GM12864 (cell line): ENCODE results near the gene JPT2.

Experiments
- DNase-seq: peaks from one replicate; pipeline ENCODE4 v3.0.0-alpha.2; 2011; ENCODE audit warnings: low read depth
- H3K4me3 ChIP-seq: 2 replicates; pipeline ENCODE4 v1.5.1; 2011; ENCODE audit warnings: mild to moderate bottlenecking, low read depth, low read length, control low read depth
- CTCF ChIP-seq: IDR thresholded peaks from 2 replicates; pipeline ENCODE4 v1.5.1; 2011; ENCODE audit warnings: low read depth, mild to moderate bottlenecking, moderate library complexity, low read length, control low read depth, inconsistent platforms; ENCODE audit errors: missing control alignments

JPT2 gene

DNA sequence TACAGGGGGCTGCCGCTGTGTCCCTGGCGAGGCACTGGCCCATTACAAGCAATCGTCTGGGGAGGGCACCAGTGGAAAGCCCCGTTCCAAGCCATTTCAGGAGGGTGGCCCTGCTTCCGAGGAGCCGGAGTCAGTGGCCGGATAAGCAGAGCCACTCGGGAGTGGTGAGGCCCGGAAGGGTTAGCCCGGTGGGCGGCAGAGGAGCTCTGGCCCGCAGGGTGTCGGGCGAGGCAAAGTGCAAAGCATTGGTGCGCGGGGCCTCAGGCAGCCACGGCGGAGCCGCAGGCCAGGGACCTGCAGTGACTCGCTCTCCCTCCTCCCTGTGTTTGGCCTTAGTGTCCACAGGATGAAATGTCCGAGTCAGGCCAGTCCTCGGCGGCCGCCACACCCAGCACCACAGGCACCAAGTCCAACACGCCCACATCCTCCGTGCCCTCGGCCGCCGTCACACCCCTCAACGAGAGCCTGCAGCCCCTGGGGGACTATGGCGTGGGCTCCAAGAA lies 68.7 kb downstream of the JPT2 start:
- no peak overlapping the region for H3K4me3 ChIP-seq
- no peak for DNase-seq
- no peak for TF ChIP-seq CTCF

- TF ChIP-seq CTCF, result no peak
- DNase-seq, result no peak
- no peak overlapping the region for H3K4me3 ChIP-seq
Observed at GRCh38 chr16:1747934-1748333, 69.9 kb downstream of the JPT2 start.

DNA sequence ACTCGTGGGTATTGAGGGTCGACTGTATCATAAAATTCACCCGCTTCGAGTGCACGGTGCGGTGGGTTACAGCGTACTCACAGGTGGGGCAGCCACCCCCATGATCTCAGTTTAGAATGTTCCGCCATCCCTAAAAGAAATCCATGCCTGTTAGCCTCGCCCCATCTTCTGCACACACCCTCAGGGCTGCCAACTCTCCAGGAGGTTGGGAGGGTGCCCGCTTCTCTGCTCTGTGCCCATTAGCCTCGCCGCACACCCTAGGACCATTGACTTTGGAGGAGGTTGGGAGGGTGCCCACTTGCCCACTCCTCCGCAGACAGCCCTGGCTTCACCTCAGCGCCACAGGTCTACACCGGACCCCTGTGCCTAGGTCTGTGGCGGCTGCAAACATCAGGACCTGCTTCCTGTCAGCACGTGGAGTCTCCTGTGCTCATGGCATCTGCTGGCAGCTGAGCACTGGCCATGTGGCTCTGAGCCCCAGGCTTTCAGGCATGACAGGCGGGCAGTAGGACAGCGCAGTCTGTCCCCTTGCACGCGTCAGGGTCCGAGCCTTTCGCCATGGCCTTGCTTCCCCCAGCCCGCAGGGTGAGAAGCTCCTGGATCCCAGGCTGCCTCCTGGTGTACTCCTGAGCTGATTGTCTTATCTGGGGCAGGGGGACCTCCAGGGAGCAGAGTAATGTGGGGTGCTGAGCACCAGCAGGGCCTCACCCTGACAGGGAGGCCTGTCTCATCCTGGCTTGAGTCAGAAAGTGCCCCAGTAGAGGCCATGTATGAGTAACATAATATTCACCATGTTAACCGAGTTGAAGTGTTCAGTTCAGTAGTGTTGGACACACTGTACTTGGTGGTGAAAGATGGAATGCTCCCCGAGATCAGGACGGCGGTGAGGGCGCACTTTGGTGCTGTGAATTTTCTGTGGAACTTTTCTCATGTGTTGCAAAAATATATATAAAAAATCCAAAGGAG lies 71.4 kb downstream of the JPT2 start:
- H3K4me3 ChIP-seq, result no peak overlapping the region
- DNase-seq, result no peak
- no peak for TF ChIP-seq CTCF
